GM12872 (cell line): ENCODE results near the gene SYCE3.
A peak's percentile ranks its signal among the peaks of the same experiment; 100 is the strongest.

Source experiments
- TF ChIP-seq, protein P1 (sequence below): IDR thresholded peaks from 3 replicates; pipeline ENCODE4 v1.5.1; 2011; ENCODE audit warnings: low read depth, mild to moderate bottlenecking, low read length, moderate library complexity; ENCODE audit not compliant: insufficient read depth

The SYCE3 gene

DNA sequence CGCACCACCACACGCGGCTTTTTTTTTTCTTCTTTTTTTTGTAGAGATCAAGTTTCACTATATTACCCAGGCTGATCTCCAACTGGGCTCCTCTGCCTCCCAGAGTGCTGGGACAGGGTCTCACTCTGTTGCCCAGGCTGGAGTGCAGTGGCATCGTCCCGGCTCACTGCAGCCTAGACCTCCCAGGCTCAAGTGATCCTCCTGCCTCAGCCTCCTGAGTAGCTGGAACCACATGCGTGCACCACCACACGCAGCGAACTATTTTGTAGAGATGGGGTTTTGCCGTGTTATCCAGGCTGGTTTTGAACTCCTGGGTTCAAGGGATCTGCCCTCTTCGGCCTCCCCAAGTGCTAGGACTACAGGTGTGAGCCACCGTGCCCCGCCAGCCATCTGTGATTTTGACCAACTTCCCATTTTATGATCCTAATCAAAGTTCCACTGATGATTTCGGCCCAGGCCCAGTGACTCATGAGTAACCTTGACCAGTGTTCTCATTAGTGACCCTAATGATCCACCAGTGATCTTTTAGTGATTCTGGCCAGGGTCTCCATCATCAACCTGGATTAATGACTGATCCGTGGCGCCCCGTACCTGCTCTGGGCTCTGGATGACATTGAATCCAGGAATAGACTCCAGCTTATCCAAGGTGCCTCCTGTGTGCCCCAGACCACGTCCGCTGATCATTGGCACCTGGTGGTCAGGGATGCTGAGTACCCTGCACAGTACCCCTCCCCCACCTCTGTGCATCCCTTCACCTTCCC lies 34.6 kb downstream of the SYCE3 start:
- TF ChIP-seq, protein P1, sequence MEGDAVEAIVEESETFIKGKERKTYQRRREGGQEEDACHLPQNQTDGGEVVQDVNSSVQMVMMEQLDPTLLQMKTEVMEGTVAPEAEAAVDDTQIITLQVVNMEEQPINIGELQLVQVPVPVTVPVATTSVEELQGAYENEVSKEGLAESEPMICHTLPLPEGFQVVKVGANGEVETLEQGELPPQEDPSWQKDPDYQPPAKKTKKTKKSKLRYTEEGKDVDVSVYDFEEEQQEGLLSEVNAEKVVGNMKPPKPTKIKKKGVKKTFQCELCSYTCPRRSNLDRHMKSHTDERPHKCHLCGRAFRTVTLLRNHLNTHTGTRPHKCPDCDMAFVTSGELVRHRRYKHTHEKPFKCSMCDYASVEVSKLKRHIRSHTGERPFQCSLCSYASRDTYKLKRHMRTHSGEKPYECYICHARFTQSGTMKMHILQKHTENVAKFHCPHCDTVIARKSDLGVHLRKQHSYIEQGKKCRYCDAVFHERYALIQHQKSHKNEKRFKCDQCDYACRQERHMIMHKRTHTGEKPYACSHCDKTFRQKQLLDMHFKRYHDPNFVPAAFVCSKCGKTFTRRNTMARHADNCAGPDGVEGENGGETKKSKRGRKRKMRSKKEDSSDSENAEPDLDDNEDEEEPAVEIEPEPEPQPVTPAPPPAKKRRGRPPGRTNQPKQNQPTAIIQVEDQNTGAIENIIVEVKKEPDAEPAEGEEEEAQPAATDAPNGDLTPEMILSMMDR: no peak

DNA sequence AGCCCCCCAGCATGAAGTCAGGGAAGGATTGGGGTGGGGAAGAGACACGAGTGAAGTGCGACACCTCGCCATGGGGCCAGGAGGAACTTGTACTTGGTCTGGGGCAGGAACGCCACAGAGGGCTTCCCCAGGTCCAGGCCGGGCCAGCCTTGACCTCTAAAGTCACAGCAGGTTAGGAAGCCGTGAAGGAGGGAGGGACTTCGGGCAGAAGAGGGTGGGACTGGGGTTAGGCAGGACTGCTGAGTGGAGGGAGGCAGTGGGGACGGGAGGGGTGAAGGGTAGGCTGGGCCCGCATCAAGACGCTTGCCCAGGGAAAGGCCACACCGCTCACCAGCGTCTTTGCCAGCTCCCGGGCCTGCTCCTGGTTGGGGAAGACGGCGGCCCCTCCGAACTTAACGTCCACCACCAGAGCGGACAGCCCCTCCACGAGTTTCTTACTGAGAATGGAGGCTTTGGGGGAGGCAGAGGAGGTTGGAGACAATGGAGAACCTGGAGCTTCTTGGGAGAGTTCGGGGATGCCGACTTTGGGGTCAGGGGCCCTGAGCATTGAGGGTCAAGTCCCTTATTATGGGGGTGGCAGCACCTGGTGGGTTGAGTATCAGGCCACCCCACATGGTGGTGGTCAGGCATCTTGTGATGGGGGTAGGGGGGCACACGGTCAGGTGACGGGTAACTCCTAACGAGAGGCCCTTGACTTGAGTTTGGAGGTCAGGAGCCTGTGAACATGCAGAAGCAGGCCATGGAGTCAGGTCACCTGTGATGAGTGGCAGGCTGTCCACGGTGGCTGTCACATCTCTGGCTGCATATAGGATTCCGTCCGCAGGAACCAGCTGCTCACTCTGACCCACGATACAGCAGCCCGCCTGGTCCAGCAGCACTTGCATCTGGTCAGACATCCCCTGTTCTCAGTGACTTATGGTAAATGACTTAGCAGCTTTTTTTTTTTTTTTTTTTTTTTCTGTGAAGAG lies 35.6 kb downstream of the SYCE3 start:
- TF ChIP-seq, protein P1: no peak

DNA sequence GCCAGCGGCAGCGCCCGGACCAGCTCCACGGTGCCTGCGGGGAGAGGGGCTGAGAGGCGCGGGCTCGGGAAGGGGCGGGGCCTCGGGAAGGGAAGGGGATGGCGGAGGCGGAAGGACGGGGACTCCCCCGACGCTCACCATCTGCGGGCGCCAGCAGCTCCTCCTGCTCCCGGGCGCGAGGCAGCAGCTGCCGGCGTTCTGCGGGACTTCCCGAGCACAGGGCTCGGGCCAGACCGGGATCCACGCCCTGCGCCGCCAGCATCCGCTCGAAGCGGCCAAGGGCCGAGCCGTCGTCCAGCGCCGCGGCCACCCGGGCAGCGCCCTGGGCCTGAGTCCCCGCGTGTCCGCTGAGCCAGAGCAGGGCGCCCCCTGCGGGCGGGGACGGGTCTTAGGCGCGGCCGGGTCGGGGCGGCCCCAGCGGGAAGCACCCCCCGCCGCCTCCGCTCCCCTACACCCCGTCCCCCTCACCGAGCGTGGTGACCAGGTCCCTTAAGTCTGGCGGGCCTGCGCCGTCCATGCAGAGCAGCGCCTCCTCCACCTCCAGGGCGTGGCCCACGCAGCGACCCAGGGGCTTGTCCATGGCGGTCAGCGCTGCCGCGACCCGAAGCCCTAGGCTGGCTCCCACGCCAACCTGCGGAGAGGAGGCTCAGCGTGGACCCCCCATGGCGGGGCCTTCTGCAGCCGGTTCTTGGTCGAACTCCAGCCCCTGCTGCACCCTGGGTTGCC lies 36.4 kb downstream of the SYCE3 start:
- TF ChIP-seq, protein P1: peak; percentile 65; the same call in 2 of the 3 replicates

DNA sequence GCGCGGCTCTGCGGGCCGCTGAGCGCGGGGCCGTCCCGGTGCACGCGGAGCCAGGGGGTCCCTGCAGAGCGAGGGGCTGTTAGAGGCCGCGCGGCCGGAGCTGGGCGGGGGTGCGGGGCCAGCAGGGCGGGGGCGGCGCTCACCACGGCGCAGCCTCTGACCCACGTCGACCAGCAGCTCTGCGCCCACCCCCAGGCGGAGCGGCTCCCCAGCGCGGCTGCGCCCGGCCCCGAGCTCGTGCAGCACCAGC lies 36.9 kb downstream of the SYCE3 start:
- TF ChIP-seq, protein P1: no peak

DNA sequence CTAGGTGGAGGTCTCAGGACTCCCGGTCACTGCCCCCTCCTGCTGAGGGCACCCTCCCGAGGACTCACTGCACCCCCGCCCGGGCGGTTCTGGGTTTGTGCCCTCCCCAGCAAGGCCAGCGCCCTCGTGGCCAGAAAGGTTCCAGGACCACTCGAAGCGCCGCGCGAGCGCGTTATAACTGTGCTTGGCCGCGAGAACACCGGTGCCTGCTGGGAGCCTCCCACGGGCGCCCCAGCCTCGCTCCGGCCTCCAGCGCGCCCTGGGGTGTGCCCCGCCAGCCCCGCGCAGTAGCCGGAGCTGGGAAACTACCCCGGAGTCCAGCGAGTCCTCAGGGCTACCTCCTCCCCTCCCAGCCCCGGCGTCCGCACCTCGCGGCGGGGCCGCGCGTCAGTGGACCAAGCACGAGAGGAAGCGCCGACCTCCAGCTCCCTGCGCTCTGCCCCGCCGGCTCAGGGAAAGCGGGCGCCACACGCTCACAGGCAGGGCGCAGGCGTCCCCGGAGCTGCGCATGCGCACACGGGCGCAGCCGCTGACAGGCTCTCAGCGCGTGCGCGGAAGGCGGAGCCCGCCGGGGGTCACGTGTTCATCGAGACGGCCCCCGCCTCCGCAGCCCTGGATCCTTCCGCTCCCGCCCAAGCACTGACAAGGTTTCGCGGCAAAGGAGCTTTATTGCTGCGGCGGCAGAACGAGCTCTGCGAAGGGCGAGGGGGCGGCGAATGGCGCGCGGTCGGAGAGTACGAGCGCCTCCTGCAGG lies 37.4 kb downstream of the SYCE3 start, which contains the start of gene SCO2:
Gene SCO2 (minus strand): TSS at position 495 of the 754 bp plus-strand sequence. CDS start 1,187 bp downstream, outside the sequence.
- TF ChIP-seq, protein P1: peak; percentile 56; the same call in 2 of the 3 replicates

DNA sequence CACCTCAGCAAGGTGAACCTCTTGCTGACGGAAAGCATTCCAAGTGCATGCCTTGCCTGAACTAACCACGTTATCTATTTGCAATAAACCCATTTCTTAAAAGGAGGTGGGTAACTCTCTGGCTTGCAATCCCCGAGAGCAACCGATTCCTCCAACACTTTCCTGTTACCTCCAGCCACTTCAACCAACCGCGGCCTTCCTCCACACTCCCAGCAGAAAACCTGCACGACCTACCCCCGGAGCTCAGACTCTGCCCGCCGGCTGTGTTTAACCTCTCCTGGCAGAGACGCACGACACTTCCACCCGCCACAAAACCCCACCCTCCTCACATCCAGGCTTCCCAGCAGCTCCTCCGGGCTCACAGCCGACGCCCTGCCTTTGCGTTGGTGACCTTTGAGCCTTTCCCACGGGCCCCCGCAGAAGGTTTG lies 38.0 kb downstream of the SYCE3 start:
- TF ChIP-seq, protein P1: no peak
